GM23338 (cell line): ENCODE measurements around the gene RAD51D. TPM values are rescaled to one million over a fixed set of nuclear protein-coding genes. Genes with fewer than 3 reads are reported as not detected.
"Not testable (repeated sequence)": the region's sequence is repeated elsewhere in the genome, so short reads cannot be mapped to it uniquely, and the experiment has no call there.

ENCODE experiments used
- ATAC-seq: fragments of 200-7000 bp; cut with Tn5 transposase; 3 replicates; pipeline ENCODE4 v1.9.1; 2020
- DNase-seq: peaks from one replicate; pipeline ENCODE4 v3.0.0-alpha.2; 2015; ENCODE audit warnings: low spot score
- H2AFZ ChIP-seq: fragments of 200-600 bp; sonication (generic); 2 replicates; pipeline ENCODE4 v1.8.0; 2016; ENCODE audit warnings: antibody characterized with exemption, mild to moderate bottlenecking, moderate library complexity
- H3F3A ChIP-seq: fragments of 200-600 bp; sonication (generic); replicated peaks from 2 replicates; pipeline ENCODE4 v1.8.0; 2017; ENCODE audit warnings: antibody characterized with exemption, mixed run types, low read depth
- H3K27ac ChIP-seq: fragments of 200-600 bp; sonication (generic); 2 replicates; pipeline ENCODE4 v1.6.1; 2016; ENCODE audit warnings: low read depth
- H3K27me3 ChIP-seq: fragments of 200-600 bp; sonication (generic); 2 replicates; pipeline ENCODE4 v1.8.0; 2016; ENCODE audit warnings: mild to moderate bottlenecking, mixed run types, moderate library complexity; ENCODE audit not compliant: insufficient read depth
- H3K36me3 ChIP-seq: fragments of 200-600 bp; sonication (generic); 2 replicates; pipeline ENCODE4 v1.8.0; 2016; ENCODE audit warnings: mild to moderate bottlenecking; ENCODE audit not compliant: insufficient read depth
- H3K4me1 ChIP-seq: fragments of 200-600 bp; sonication (generic); 2 replicates; pipeline ENCODE4 v1.8.0; 2016; ENCODE audit warnings: mild to moderate bottlenecking, moderate library complexity; ENCODE audit not compliant: insufficient read depth
- H3K4me2 ChIP-seq: fragments of 200-600 bp; sonication (generic); 2 replicates; pipeline ENCODE4 v1.7.1; 2017; ENCODE audit warnings: mixed run types
- H3K4me3 ChIP-seq: fragments of 200-600 bp; sonication (generic); 2 replicates; pipeline ENCODE4 v1.6.1; 2016; ENCODE audit warnings: mixed run types
- H3K79me2 ChIP-seq: fragments of 200-600 bp; sonication (generic); replicated peaks from 2 replicates; pipeline ENCODE4 v1.8.0; 2017; ENCODE audit warnings: mild to moderate bottlenecking; ENCODE audit not compliant: insufficient read depth
- H3K9me2 ChIP-seq: fragments of 200-600 bp; sonication (generic); 2 replicates; pipeline ENCODE4 v1.8.0; 2017; ENCODE audit not compliant: insufficient read depth
- H4K20me1 ChIP-seq: fragments of 200-600 bp; sonication (generic); replicated peaks from 2 replicates; pipeline ENCODE4 v1.8.0; 2017; ENCODE audit warnings: mild to moderate bottlenecking; ENCODE audit not compliant: insufficient read depth
- H3K27ac Mint-ChIP-seq: 2 replicates; pipeline ENCODE4 v1.8.0; 2020; ENCODE audit warnings: inconsistent platforms, mild to moderate bottlenecking, moderate library complexity, mixed read lengths
- H3K27me3 Mint-ChIP-seq: 3 replicates; pipeline ENCODE4 v1.8.0; 2022; ENCODE audit warnings: low read depth, mild to moderate bottlenecking, moderate library complexity, mixed read lengths, inconsistent platforms; ENCODE audit not compliant: insufficient read depth, poor library complexity
- H3K36me3 Mint-ChIP-seq: 3 replicates; pipeline ENCODE4 v1.8.0; 2021; ENCODE audit warnings: low read depth, mild to moderate bottlenecking, inconsistent platforms, moderate library complexity, mixed read lengths
- H3K4me1 Mint-ChIP-seq: 3 replicates; pipeline ENCODE4 v1.8.0; 2020; ENCODE audit warnings: mild to moderate bottlenecking, inconsistent platforms, mixed read lengths
- H3K4me3 Mint-ChIP-seq: 3 replicates; pipeline ENCODE4 v1.8.0; 2021; ENCODE audit warnings: moderate library complexity, mild to moderate bottlenecking, inconsistent platforms, mixed read lengths
- H3K9me3 Mint-ChIP-seq: 3 replicates; pipeline ENCODE4 v1.8.0; 2020; ENCODE audit warnings: moderate library complexity, mild to moderate bottlenecking, inconsistent platforms, mixed read lengths
- EZH2phosphoT487 ChIP-seq: fragments of 200-600 bp; sonication (generic); IDR thresholded peaks from one replicate; pipeline ENCODE4 v1.8.1; 2018; ENCODE audit warnings: antibody characterized with exemption; ENCODE audit not compliant: unreplicated experiment
- JUNB ChIP-seq: IDR thresholded peaks from one replicate; pipeline ENCODE4 v1.6.1; 2016; ENCODE audit warnings: antibody characterized with exemption; ENCODE audit not compliant: unreplicated experiment
- NANOG ChIP-seq: IDR thresholded peaks from 2 replicates; pipeline ENCODE4 v1.6.1; 2016; ENCODE audit warnings: antibody characterized with exemption, borderline replicate concordance
- POLR2AphosphoS5 ChIP-seq: IDR thresholded peaks from 2 replicates; pipeline ENCODE4 v1.6.1; 2016; ENCODE audit warnings: antibody characterized with exemption, low read depth
- REST ChIP-seq: IDR thresholded peaks from one replicate; pipeline ENCODE4 v1.6.1; 2018; ENCODE audit warnings: antibody characterized with exemption; ENCODE audit not compliant: unreplicated experiment
- STAT1 ChIP-seq: IDR thresholded peaks from one replicate; pipeline ENCODE4 v1.6.1; 2016; ENCODE audit warnings: antibody characterized with exemption; ENCODE audit not compliant: unreplicated experiment
- ZNF114 ChIP-seq: fragments of 250-450 bp; sonication (Bioruptor Pico); IDR thresholded peaks from 2 replicates; pipeline ENCODE4 v1.5.0; 2020; ENCODE audit warnings: mild to moderate bottlenecking, moderate library complexity
- polyA plus RNA-seq: library from polyadenylated mRNA; unstranded; fragments of >200 nt; fragmentation: Nextera tagmentation; extraction: Ambion mirVana; gene quantifications from 2 replicates; pipeline ENCODE4 v1.2.1, GENCODE V29; 2016
- total RNA-seq: library from RNA; depleted of rRNA; stranded (reverse); fragments of >200 nt; shearing (Covaris generic); gene quantifications from 2 replicates; pipeline ENCODE4 v1.2.3, GENCODE V29; 2014
- TF ChIP-seq, protein P1 (sequence below), 2 experiments: fragments of 200-600 bp in 1 of 2; sonication (generic) in 1 of 2; conservative IDR thresholded peaks; 2 replicates each; pipeline versions ENCODE4 v1.5.1 to v1.6.1; 2016 to 2017; ENCODE audit warnings: antibody characterized with exemption in 2 of 2, low read depth in 2 of 2, mild to moderate bottlenecking in 2 of 2, moderate library complexity in 1 of 2
- TF ChIP-seq, protein P2 (sequence below): IDR thresholded peaks from 2 replicates; pipeline ENCODE4 v1.6.1; 2016; ENCODE audit warnings: antibody characterized with exemption

The RAD51D gene
- total and polyA plus RNA-seq, 2 experiments from 2014 or later: 5.9 to 11.0 TPM

DNA sequence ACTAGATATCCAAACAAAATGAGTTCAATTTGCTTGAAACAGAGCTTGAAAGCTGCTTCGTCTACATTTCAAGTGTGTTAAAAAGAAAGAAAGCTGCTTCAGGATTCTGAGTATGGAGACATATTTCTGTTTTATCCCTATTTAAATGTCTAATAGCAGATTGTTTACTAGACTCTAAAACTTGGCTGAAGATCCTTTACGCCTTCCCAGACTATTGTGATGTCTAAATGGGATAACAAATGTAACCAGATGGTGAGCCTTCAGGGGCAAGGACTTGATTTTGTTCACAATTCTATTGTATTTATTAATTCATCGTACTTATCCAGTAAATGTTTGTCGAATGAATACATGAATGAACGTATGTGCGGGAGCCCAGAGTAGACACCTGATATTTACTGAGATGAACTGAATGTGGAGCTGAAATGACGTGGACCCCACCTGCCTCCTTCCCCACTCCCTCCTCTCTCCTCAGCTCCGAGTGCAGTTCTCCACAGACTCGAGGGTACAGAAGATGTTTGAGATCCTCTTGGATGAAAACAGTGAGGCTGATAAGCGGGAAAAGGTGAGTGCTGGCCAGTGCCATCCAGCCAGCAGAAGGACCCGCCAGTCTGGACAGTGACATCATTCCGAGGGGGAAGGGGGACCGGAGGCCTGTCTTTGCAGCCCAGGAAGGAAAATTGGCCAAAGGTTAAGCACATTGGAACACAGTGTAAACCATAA lies 32.9 kb upstream of the RAD51D start (continued):
- TF ChIP-seq REST (no peak), ZNF114 (no peak), NANOG (no peak), STAT1 (no peak), JUNB (no peak)
- TF ChIP-seq, protein P1, sequence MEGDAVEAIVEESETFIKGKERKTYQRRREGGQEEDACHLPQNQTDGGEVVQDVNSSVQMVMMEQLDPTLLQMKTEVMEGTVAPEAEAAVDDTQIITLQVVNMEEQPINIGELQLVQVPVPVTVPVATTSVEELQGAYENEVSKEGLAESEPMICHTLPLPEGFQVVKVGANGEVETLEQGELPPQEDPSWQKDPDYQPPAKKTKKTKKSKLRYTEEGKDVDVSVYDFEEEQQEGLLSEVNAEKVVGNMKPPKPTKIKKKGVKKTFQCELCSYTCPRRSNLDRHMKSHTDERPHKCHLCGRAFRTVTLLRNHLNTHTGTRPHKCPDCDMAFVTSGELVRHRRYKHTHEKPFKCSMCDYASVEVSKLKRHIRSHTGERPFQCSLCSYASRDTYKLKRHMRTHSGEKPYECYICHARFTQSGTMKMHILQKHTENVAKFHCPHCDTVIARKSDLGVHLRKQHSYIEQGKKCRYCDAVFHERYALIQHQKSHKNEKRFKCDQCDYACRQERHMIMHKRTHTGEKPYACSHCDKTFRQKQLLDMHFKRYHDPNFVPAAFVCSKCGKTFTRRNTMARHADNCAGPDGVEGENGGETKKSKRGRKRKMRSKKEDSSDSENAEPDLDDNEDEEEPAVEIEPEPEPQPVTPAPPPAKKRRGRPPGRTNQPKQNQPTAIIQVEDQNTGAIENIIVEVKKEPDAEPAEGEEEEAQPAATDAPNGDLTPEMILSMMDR (conservative IDR thresholded peaks at IDR 0.05; ENCODE audit: low read depth in 2 of 2): no peak

GRCh38 chr17:35151080-35151479 lies 31.4 kb upstream of the RAD51D start:
- not testable (repeated sequence) for H3K27me3 ChIP-seq, H3K4me2 ChIP-seq, H3K27ac Mint-ChIP-seq, DNase-seq, H3K4me3 Mint-ChIP-seq, H3K4me1 ChIP-seq, H3K79me2 ChIP-seq, H3K27ac ChIP-seq, H3K9me3 Mint-ChIP-seq, H3K36me3 ChIP-seq, H3K9me2 ChIP-seq, H3F3A ChIP-seq, ATAC-seq, H3K4me3 ChIP-seq, H4K20me1 ChIP-seq, H3K36me3 Mint-ChIP-seq
- Mint-ChIP-seq H3K27me3 (peaks cover 16% of the 10 kb centered on the region), H3K4me1 (peaks cover 16% of the 10 kb centered on the region)
- H2AFZ ChIP-seq: peak overlapping the region; percentile 47; the same call in 1 of the 2 replicates

- H3K4me1 Mint-ChIP-seq: peaks cover 16% of the 10 kb centered on the region
- Histone ChIP-seq H3K36me3 (no peaks in the 10 kb centered on the region), H2AFZ (no peak overlapping the region), H3F3A (no peaks in the 10 kb centered on the region), H3K9me2 (no peaks in the 10 kb centered on the region), H3K4me1 (no peaks in the 10 kb centered on the region), H3K27ac (no peak overlapping the region), H3K79me2 (no peaks in the 10 kb centered on the region), H4K20me1 (no peaks in the 10 kb centered on the region), H3K4me2 (no peak overlapping the region), H3K4me3 (no peak overlapping the region), H3K27me3 (no peaks in the 10 kb centered on the region)
- H3K27me3 Mint-ChIP-seq: peaks cover 16% of the 10 kb centered on the region
- H3K27ac Mint-ChIP-seq: no peak overlapping the region
- H3K4me3 Mint-ChIP-seq: no peak overlapping the region
- no peaks in the 10 kb centered on the region for H3K9me3 Mint-ChIP-seq
- no peaks in the 10 kb centered on the region for H3K36me3 Mint-ChIP-seq
- no peak for DNase-seq
- no peak for ATAC-seq
- TF ChIP-seq STAT1 (no peak), EZH2phosphoT487 (no peak), REST (no peak), JUNB (no peak), NANOG (no peak), ZNF114 (no peak), POLR2AphosphoS5 (no peak)
- TF ChIP-seq, protein P1 (conservative IDR thresholded peaks at IDR 0.05; ENCODE audit: low read depth in 2 of 2): no peak
- TF ChIP-seq, protein P2, sequence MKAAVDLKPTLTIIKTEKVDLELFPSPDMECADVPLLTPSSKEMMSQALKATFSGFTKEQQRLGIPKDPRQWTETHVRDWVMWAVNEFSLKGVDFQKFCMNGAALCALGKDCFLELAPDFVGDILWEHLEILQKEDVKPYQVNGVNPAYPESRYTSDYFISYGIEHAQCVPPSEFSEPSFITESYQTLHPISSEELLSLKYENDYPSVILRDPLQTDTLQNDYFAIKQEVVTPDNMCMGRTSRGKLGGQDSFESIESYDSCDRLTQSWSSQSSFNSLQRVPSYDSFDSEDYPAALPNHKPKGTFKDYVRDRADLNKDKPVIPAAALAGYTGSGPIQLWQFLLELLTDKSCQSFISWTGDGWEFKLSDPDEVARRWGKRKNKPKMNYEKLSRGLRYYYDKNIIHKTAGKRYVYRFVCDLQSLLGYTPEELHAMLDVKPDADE: no peak
Observed at GRCh38 chr17:35149941-35150340, 30.3 kb upstream of the RAD51D start.
